MCF 10A (cell line): ENCODE results near the gene SLC22A12. TPM values are rescaled to one million over a fixed set of nuclear protein-coding genes. Genes with fewer than 3 reads are reported as not detected.
"Not testable (repeated sequence)": the region's sequence is repeated elsewhere in the genome, so short reads cannot be mapped to it uniquely, and the experiment has no call there.

ENCODE experiments used
- BruUV-seq: library from RNA; stranded (reverse); fragments of 400-500 nt; replicated peaks from 2 replicates; lab custom pipeline; 2021; lab: Mats Ljungman, UMichigan
- CTCF ChIA-PET: fragments of 300-600 bp; sonication (Branson Sonifier 250); formaldehyde crosslinking; extraction: SDS; loops from one replicate; lab custom pipeline; 2021; ENCODE audit warnings: antibody characterized with exemption, inconsistent platforms; lab: Yijun Ruan, JAX
- POLR2A ChIA-PET: fragments of 300-600, 350-650 bp; sonication (Branson Sonifier 250); formaldehyde crosslinking; extraction: SDS; loops from one replicate; lab custom pipeline; 2020; ENCODE audit warnings: antibody characterized with exemption, inconsistent platforms; lab: Yijun Ruan, JAX
- DNase-seq: peaks from one replicate; pipeline ENCODE4 v3.0.0-alpha.2; 2018; ENCODE audit not compliant: unreplicated experiment
- H3K27ac Mint-ChIP-seq: one replicate; pipeline ENCODE4 v1.8.0; 2022; ENCODE audit warnings: mild to moderate bottlenecking, low read depth, mixed read lengths; ENCODE audit not compliant: unreplicated experiment
- H3K27me3 Mint-ChIP-seq: one replicate; pipeline ENCODE4 v1.8.0; 2022; ENCODE audit warnings: mixed read lengths; ENCODE audit not compliant: insufficient read depth, unreplicated experiment
- H3K36me3 Mint-ChIP-seq: one replicate; pipeline ENCODE4 v1.8.0; 2022; ENCODE audit warnings: mild to moderate bottlenecking, moderate library complexity, mixed read lengths; ENCODE audit not compliant: insufficient read depth, unreplicated experiment
- H3K4me1 Mint-ChIP-seq: one replicate; pipeline ENCODE4 v1.8.0; 2022; ENCODE audit warnings: mixed read lengths; ENCODE audit not compliant: insufficient read depth, unreplicated experiment
- H3K4me3 Mint-ChIP-seq: one replicate; pipeline ENCODE4 v1.8.0; 2022; ENCODE audit warnings: mild to moderate bottlenecking, moderate library complexity, mixed read lengths; ENCODE audit not compliant: unreplicated experiment
- H3K9me3 Mint-ChIP-seq: one replicate; pipeline ENCODE4 v1.8.0; 2022; ENCODE audit warnings: mixed read lengths; ENCODE audit not compliant: unreplicated experiment
- CTCF ChIP-seq: fragments of 200-600 bp; IDR thresholded peaks from one replicate; pipeline ENCODE4 v1.8.0; 2022; ENCODE audit warnings: antibody characterized with exemption, mild to moderate bottlenecking; ENCODE audit not compliant: unreplicated experiment
- intact Hi-C: fragments of 100-400 bp; cut with micrococcal nuclease; formaldehyde crosslinking; loops from 2 replicates; pipeline ENCODE4 v1.14.1; 2022
- total RNA-seq: library from RNA; stranded (reverse); gene quantifications from 2 replicates; pipeline ENCODE4 v1.2.3, GENCODE V29; 2022

The SLC22A12 gene
- total RNA-seq, 1 experiment from 2014 or later, result not detected

DNA sequence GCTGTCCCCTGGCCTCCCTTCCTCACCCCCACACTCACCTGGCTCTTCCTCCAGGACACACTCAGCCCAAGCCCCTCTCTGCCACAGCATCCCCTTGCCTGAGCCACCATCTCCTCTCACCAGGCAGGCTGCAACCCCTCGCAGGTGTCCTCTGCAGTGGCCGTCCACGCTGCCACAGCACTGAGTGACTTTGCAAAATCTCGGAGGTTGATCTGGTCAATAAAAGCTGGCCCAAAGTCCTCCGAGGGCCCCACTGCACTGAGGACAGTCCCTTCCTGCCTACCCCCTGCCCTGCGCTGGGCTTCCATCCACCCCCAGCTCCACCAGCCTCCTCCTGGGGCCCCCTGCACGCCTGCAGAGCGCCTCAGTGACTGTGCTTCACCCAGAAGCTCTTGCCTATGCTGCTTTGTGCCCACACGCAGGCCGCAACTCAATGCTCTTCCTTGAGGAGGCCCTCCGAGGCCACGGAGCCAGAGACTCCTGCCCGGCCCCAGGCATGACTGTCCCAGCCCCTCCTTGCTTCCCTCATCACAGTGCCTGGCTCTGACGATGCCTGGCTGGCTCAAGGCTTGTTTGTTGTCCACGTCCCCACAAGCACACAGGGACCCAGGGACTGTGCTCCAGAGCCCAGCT is 30.8 kb upstream of the SLC22A12 start:
- Mint-ChIP-seq H3K9me3 (no peaks in the 10 kb centered on the region), H3K27ac (no peak overlapping the region), H3K27me3 (peaks cover 12% of the 10 kb centered on the region), H3K36me3 (no peaks in the 10 kb centered on the region), H3K4me3 (no peak overlapping the region), H3K4me1 (no peaks in the 10 kb centered on the region)
- intact Hi-C loops, result no loop called here
- ChIA-PET POLR2A (interaction anchor here (0.7 kb wide), 1 partner anchor 105 kb away, joined by 3 read pairs; no protein-coding TSS in a partner anchor), CTCF (interaction anchor here (0.8 kb wide), 2 partner anchors 16 to 129 kb away, joined by 3 read pairs; no protein-coding TSS in a partner anchor)
- DNase-seq, result no peak
- no TSS peak for BruUV-seq
- TF ChIP-seq CTCF, result no peak

DNA sequence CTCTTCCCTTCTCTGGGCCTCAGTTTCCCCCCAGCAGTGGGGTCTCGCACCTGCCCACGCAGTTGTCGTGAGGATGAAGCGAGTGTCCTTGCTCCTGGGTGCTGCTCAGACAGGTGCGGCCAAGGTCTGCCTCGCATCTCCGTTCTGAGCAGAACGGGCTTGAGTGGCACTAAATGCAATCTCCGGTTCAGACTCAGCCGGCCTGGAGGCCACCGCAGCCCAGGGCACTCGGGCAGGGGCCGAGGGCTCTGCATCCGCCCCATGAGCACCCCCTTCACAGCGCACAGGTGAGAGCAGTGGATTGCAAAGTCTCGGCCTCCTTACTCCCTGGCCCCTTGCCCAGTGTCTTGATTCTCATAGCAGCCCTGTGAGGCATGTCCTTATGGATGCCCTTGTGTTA is 30.1 kb upstream of the SLC22A12 start:
- Mint-ChIP-seq H3K36me3 (no peaks in the 10 kb centered on the region), H3K27ac (no peak overlapping the region), H3K4me1 (no peaks in the 10 kb centered on the region), H3K4me3 (no peak overlapping the region), H3K9me3 (no peaks in the 10 kb centered on the region), H3K27me3 (peaks cover 12% of the 10 kb centered on the region)
- intact Hi-C loops, result no loop called here
- ChIA-PET POLR2A (no interaction called here), CTCF (no interaction called here)
- no TSS peak for BruUV-seq
- TF ChIP-seq CTCF, result no peak
- DNase-seq, result no peak

DNA sequence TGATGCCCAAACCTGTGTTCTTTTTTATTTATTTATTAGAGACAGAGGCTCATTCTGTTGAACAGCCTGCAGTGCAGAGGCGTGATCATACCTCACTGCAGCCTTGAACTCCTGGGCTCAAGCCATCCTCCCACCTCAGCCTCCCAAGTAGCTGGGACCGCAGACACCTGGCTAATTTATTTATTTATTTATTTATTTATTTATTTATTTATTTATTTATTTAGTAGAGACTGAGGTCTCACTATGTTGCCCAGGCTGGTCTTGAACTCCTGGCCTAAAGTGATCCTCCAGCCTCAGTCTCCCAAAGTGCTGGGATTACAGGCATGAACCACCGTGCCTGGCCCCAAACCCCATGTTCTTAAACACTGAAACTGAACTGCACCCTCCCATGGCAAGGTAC is 29.6 kb upstream of the SLC22A12 start:
- H3K36me3 Mint-ChIP-seq, DNase-seq, H3K4me1 Mint-ChIP-seq, BruUV-seq, CTCF ChIA-PET, POLR2A ChIA-PET, intact Hi-C loops, H3K27ac Mint-ChIP-seq, H3K9me3 Mint-ChIP-seq, H3K4me3 Mint-ChIP-seq: not testable (repeated sequence)
- peaks cover 12% of the 10 kb centered on the region for H3K27me3 Mint-ChIP-seq

GRCh38 chr11:64561984-64562722 is 28.9 kb upstream of the SLC22A12 start:
- BruUV-seq, result no TSS peak
- TF ChIP-seq CTCF, result no peak
- ChIA-PET CTCF (interaction anchor here (0.6 kb wide), 1 partner anchor 89 kb away, joined by 3 read pairs; no protein-coding TSS in a partner anchor), POLR2A (no interaction called here)
- intact Hi-C loops, result no loop called here
- peaks cover 6% of the 10 kb centered on the region for H3K4me1 Mint-ChIP-seq
- no peaks in the 10 kb centered on the region for H3K9me3 Mint-ChIP-seq
- H3K4me3 Mint-ChIP-seq, result no peak overlapping the region
- no peak overlapping the region for H3K27ac Mint-ChIP-seq
- H3K27me3 Mint-ChIP-seq, result peaks cover 12% of the 10 kb centered on the region
- DNase-seq, result no peak
- no peaks in the 10 kb centered on the region for H3K36me3 Mint-ChIP-seq
